HCT116 (cell line): ENCODE data around the gene KHNYN.

Experiments used
- CEBPB ChIP-seq: IDR thresholded peaks from 2 replicates; pipeline ENCODE4 v1.6.1; 2012; ENCODE audit warnings: low read depth
- EZH2 ChIP-seq: fragments of 200-600 bp; sonication (generic); IDR thresholded peaks from 2 replicates; pipeline ENCODE4 v1.6.1; 2017; ENCODE audit warnings: antibody characterized with exemption, mixed run types
- EZH2phosphoT487 ChIP-seq: fragments of 200-600 bp; IDR thresholded peaks from 2 replicates; pipeline ENCODE4 v1.6.1; 2018; ENCODE audit warnings: antibody characterized with exemption, borderline replicate concordance
- POLR2A ChIP-seq: IDR thresholded peaks from 2 replicates; pipeline ENCODE4 v1.7.0; 2011; ENCODE audit warnings: borderline replicate concordance; ENCODE audit not compliant: insufficient read depth, insufficient read length; ENCODE audit errors: extremely low read depth
- RAD21 ChIP-seq: IDR thresholded peaks from 2 replicates; pipeline ENCODE4 v1.6.1; 2012; ENCODE audit warnings: low read depth, mild to moderate bottlenecking
- YY1 ChIP-seq: IDR thresholded peaks from 2 replicates; pipeline ENCODE4 v1.6.1; 2011; ENCODE audit warnings: low read length, low read depth, moderate library complexity, mild to moderate bottlenecking; ENCODE audit not compliant: insufficient replicate concordance; ENCODE audit errors: extremely low read depth
- ZFX ChIP-seq: fragments of 450-650 bp; IDR thresholded peaks from 2 replicates; pipeline ENCODE4 v1.6.1; 2017
- ZNF274 ChIP-seq: fragments of 200-500 bp; sonication (Bioruptor generic); IDR thresholded peaks from 2 replicates; pipeline ENCODE4 v1.6.1; 2014; ENCODE audit warnings: mild to moderate bottlenecking, low read depth, low read length, inconsistent platforms
- TF ChIP-seq, protein P1 (sequence below), 3 experiments: fragments of 200-600 bp in 1 of 3; sonication (generic) in 1 of 3; IDR thresholded peaks in 2 of 3; conservative IDR thresholded peaks in 1 of 3; 2 replicates each; pipeline ENCODE4 v1.5.1; 2012 to 2017; ENCODE audit warnings: low read depth in 2 of 3, low read length in 2 of 3, antibody characterized with exemption in 1 of 3, borderline replicate concordance in 1 of 3, control low read depth in 1 of 3, mild to moderate bottlenecking in 1 of 3, mixed read lengths in 1 of 3, mixed run types in 1 of 3, moderate library complexity in 1 of 3; ENCODE audit not compliant: insufficient read depth in 1 of 3

DNA sequence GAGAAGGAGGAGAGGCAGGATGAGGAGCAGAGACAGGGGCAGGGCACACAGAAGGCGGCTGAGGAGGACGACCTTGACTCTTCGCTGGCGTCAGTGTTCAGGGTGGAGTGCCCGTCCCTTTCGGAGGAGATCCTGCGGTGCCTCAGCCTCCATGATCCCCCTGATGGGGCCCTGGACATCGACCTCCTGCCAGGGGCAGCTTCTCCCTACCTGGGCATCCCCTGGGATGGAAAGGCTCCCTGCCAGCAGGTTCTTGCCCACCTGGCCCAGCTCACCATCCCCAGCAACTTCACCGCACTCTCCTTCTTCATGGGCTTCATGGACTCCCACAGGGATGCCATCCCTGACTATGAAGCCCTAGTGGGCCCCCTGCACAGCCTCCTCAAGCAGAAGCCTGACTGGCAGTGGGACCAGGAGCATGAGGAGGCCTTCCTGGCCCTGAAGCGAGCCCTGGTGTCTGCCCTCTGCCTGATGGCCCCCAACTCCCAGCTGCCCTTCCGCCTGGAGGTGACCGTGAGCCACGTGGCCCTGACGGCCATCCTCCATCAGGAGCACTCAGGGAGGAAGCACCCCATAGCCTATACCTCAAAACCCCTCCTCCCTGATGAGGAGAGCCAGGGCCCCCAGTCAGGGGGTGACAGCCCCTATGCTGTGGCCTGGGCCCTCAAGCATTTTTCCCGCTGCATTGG is 14.9 kb upstream of the KHNYN start:
- TF ChIP-seq, protein P1, sequence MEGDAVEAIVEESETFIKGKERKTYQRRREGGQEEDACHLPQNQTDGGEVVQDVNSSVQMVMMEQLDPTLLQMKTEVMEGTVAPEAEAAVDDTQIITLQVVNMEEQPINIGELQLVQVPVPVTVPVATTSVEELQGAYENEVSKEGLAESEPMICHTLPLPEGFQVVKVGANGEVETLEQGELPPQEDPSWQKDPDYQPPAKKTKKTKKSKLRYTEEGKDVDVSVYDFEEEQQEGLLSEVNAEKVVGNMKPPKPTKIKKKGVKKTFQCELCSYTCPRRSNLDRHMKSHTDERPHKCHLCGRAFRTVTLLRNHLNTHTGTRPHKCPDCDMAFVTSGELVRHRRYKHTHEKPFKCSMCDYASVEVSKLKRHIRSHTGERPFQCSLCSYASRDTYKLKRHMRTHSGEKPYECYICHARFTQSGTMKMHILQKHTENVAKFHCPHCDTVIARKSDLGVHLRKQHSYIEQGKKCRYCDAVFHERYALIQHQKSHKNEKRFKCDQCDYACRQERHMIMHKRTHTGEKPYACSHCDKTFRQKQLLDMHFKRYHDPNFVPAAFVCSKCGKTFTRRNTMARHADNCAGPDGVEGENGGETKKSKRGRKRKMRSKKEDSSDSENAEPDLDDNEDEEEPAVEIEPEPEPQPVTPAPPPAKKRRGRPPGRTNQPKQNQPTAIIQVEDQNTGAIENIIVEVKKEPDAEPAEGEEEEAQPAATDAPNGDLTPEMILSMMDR (IDR thresholded peaks at IDR 0.05 in 2 of 3, conservative IDR thresholded peaks at IDR 0.05 in 1 of 3; ENCODE audit: borderline replicate concordance in 1 of 3, insufficient read depth in 1 of 3, low read depth in 2 of 3, low read length in 2 of 3), result no peak
- no peak for TF ChIP-seq CEBPB
- no peak for TF ChIP-seq EZH2
- TF ChIP-seq POLR2A, result no peak
- TF ChIP-seq RAD21, result no peak
- TF ChIP-seq YY1, result no peak
- TF ChIP-seq EZH2phosphoT487, result no peak
- no peak for TF ChIP-seq ZNF274
- TF ChIP-seq ZFX, result no peak
